HEK293 (cell line): ENCODE results near the gene NHEJ1.

Experiments
- CTCF ChIA-PET: fragments of 350-600 bp; formaldehyde crosslinking; extraction: SDS; loops from one replicate; lab custom pipeline; 2021; ENCODE audit warnings: antibody characterized with exemption; lab: Yijun Ruan, JAX
- POLR2A ChIA-PET: fragments of 300-600 bp; formaldehyde crosslinking; extraction: SDS; loops from one replicate; lab custom pipeline; 2020; ENCODE audit warnings: antibody characterized with exemption, inconsistent platforms; lab: Yijun Ruan, JAX
- H3K27ac ChIP-seq: fragments of 200-500 bp; sonication (Bioruptor generic); 2 replicates; pipeline ENCODE4 v1.5.1; 2014; ENCODE audit warnings: low read depth, low read length, control low read depth, inconsistent platforms; ENCODE audit errors: extremely low read depth
- H3K36me3 ChIP-seq, 2 experiments: fragments of 200-500 bp in 1 of 2; sonication (Bioruptor generic) in 1 of 2; 1 replicate in 1 of 2; 2 replicates in 1 of 2; pipeline ENCODE4 v1.5.1; 2014 to 2017; ENCODE audit warnings: inconsistent platforms in 2 of 2, low read length in 2 of 2; ENCODE audit not compliant: control insufficient read depth in 2 of 2, insufficient read depth in 1 of 2
- H3K4me1 ChIP-seq: fragments of 200-500 bp; sonication (Bioruptor generic); 2 replicates; pipeline ENCODE4 v1.5.1; 2014; ENCODE audit warnings: mild to moderate bottlenecking, low read length, inconsistent platforms; ENCODE audit not compliant: control insufficient read depth, insufficient read depth
- H3K4me3 ChIP-seq: 2 replicates; pipeline ENCODE4 v1.5.1; 2011; ENCODE audit warnings: low read depth, mild to moderate bottlenecking, control low read depth, low read length, moderate library complexity
- H3K9me3 ChIP-seq: fragments of 200-500 bp; sonication (Bioruptor generic); 2 replicates; pipeline ENCODE4 v1.5.1; 2014; ENCODE audit warnings: low read depth, low read length, inconsistent platforms; ENCODE audit not compliant: control insufficient read depth, insufficient read depth
- GLI2 ChIP-seq: fragments of 450-650 bp; formaldehyde crosslinking; IDR thresholded peaks from 2 replicates; pipeline ENCODE4; 2017; ENCODE audit warnings: missing biosample characterization, missing genetic modification characterization, low read depth, borderline replicate concordance
- GLI4 ChIP-seq: fragments of 450-650 bp; formaldehyde crosslinking; IDR thresholded peaks from 2 replicates; pipeline ENCODE4 v1.5.1; 2016; ENCODE audit warnings: missing biosample characterization, missing genetic modification characterization
- GLIS1 ChIP-seq: fragments of 450-650 bp; formaldehyde crosslinking; IDR thresholded peaks from 2 replicates; pipeline ENCODE4 v1.5.1; 2016; ENCODE audit warnings: missing biosample characterization, missing genetic modification characterization
- OVOL3 ChIP-seq: fragments of 450-650 bp; formaldehyde crosslinking; IDR thresholded peaks from 2 replicates; pipeline ENCODE4 v1.5.1; 2016; ENCODE audit warnings: missing biosample characterization, missing genetic modification characterization
- PRDM10 ChIP-seq: fragments of 450-650 bp; formaldehyde crosslinking; IDR thresholded peaks from 2 replicates; pipeline ENCODE4 v1.5.1; 2016; ENCODE audit warnings: missing biosample characterization, missing genetic modification characterization
- RBAK ChIP-seq: fragments of 450-650 bp; formaldehyde crosslinking; IDR thresholded peaks from 2 replicates; pipeline ENCODE4 v1.5.1; 2016; ENCODE audit warnings: missing biosample characterization, missing genetic modification characterization
- SCRT2 ChIP-seq: fragments of 450-650 bp; formaldehyde crosslinking; IDR thresholded peaks from 2 replicates; pipeline ENCODE4 v1.5.1; 2016; ENCODE audit warnings: missing biosample characterization, missing genetic modification characterization
- SETDB1 ChIP-seq: IDR thresholded peaks from one replicate; pipeline ENCODE4 v1.6.1; 2017; ENCODE audit warnings: mild to moderate bottlenecking, low read length, moderate library complexity, mixed read lengths; ENCODE audit not compliant: insufficient read length
- SP2 ChIP-seq: fragments of 450-650 bp; formaldehyde crosslinking; IDR thresholded peaks from 2 replicates; pipeline ENCODE4 v1.5.1; 2016; ENCODE audit warnings: missing biosample characterization, missing genetic modification characterization
- WT1 ChIP-seq: fragments of 450-650 bp; formaldehyde crosslinking; IDR thresholded peaks from 2 replicates; pipeline ENCODE4 v1.5.1; 2016; ENCODE audit warnings: missing biosample characterization, missing genetic modification characterization
- ZBTB1 ChIP-seq: fragments of 450-650 bp; formaldehyde crosslinking; IDR thresholded peaks from 2 replicates; pipeline ENCODE4 v1.5.1; 2016; ENCODE audit warnings: missing biosample characterization, missing genetic modification characterization
- ZBTB7A ChIP-seq: fragments of 450-650 bp; formaldehyde crosslinking; IDR thresholded peaks from 2 replicates; pipeline ENCODE4 v1.5.1; 2016; ENCODE audit warnings: low read depth, missing biosample characterization, missing genetic modification characterization
- ZNF155 ChIP-seq: fragments of 450-650 bp; formaldehyde crosslinking; IDR thresholded peaks from 2 replicates; pipeline ENCODE4 v1.5.1; 2016; ENCODE audit warnings: missing biosample characterization, missing genetic modification characterization
- ZNF16 ChIP-seq: fragments of 450-650 bp; formaldehyde crosslinking; IDR thresholded peaks from 2 replicates; pipeline ENCODE4 v1.5.1; 2016; ENCODE audit warnings: low read depth, missing biosample characterization, missing genetic modification characterization
- ZNF19 ChIP-seq: fragments of 450-650 bp; formaldehyde crosslinking; IDR thresholded peaks from 2 replicates; pipeline ENCODE4; 2016; ENCODE audit warnings: missing biosample characterization, missing genetic modification characterization, low read depth
- ZNF391 ChIP-seq: fragments of 450-650 bp; formaldehyde crosslinking; IDR thresholded peaks from 2 replicates; pipeline ENCODE4 v1.5.1; 2016; ENCODE audit warnings: low read depth, missing biosample characterization, missing genetic modification characterization, borderline replicate concordance
- ZNF776 ChIP-seq: fragments of 450-650 bp; formaldehyde crosslinking; IDR thresholded peaks from 2 replicates; pipeline ENCODE4 v1.5.0; 2017; ENCODE audit warnings: missing biosample characterization, missing genetic modification characterization, borderline replicate concordance
- ZNF777 ChIP-seq: fragments of 450-650 bp; formaldehyde crosslinking; IDR thresholded peaks from 2 replicates; pipeline ENCODE4 v1.5.1; 2017; ENCODE audit warnings: missing biosample characterization, missing genetic modification characterization, borderline replicate concordance
- ZSCAN23 ChIP-seq: fragments of 450-650 bp; formaldehyde crosslinking; IDR thresholded peaks from 2 replicates; pipeline ENCODE4 v1.5.1; 2016; ENCODE audit warnings: missing biosample characterization, missing genetic modification characterization
- TF ChIP-seq, protein P1 (sequence below): fragments of 450-650 bp; formaldehyde crosslinking; IDR thresholded peaks from 2 replicates; pipeline ENCODE4 v1.5.1; 2016; ENCODE audit warnings: missing biosample characterization, missing genetic modification characterization
- TF ChIP-seq, protein P2 (sequence below): fragments of 450-650 bp; formaldehyde crosslinking; conservative IDR thresholded peaks from 2 replicates; pipeline ENCODE4 v1.5.1; 2016; ENCODE audit warnings: low read depth, missing biosample characterization, missing genetic modification characterization

NHEJ1 gene

DNA sequence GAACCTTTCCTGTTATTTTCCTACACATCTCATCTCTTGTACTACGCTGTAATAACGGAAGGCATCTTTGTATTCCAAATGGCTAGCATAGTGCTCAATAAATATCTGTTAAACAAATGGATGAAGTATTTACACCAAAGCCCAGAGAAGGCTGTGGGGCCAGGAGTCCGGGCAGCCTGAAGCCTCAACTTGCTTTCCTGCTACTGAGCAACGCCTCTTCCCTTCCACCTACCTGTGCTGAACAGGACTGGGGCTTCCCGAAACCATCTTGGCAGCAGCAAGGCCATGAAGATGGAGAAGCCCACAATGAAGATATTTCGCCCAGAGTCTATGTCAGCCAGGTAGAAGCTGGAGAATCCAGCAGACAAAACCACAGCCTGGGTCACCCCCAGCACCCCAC, 2.5 kb upstream of the NHEJ1 start (continued):
- no peak for TF ChIP-seq ZNF16
- no peak for TF ChIP-seq GLI4 (tag by site-specific recombination)
- TF ChIP-seq ZNF776 (tag by site-specific recombination): no peak
- no peak for TF ChIP-seq SCRT2

DNA sequence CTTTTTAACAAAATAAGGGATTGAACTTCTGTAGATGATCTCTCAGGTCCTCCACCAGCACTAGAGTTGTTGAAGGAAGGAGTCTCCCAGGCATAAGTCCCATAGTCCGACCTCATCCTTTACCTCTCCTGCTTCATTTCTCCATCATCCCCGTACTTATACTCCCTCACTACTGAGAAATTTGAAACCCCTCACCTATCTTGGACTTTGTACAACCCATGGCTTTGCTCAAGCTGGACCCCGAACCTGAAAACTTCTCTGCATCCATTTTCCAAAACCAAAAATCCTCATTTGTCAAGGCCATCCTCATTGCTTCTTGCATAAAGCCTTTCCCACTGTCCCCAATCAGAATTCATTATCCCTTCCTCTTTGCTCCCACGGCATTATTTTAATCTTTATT, 482 bp upstream of the NHEJ1 start:
- Histone ChIP-seq H3K27ac (no peak overlapping the region), H3K4me1 (peaks cover 5% of the 10 kb centered on the region; the same call in 1 of the 2 replicates), H3K4me3 (peak overlapping the region; percentile 83), H3K36me3 (peaks cover 0 to 21% of the 10 kb centered on the region in 2 experiments), H3K9me3 (no peaks in the 10 kb centered on the region)
- POLR2A ChIA-PET: no interaction called here
- CTCF ChIA-PET: interaction anchor here (0.6 to 6.4 kb wide), 3 partner anchors 10 to 231 kb away, joined by 6 to 71 read pairs (median 32); partner anchors contain the start of gene SLC23A3
- TF ChIP-seq ZBTB1 (tag by site-specific recombination): no peak

GRCh38 chr2:219159771-219160185, 837 bp downstream of the NHEJ1 start:
- no peak for TF ChIP-seq WT1 (tag by site-specific recombination)
- TF ChIP-seq ZNF777: no peak
- no peak for TF ChIP-seq PRDM10 (tag by site-specific recombination)
- TF ChIP-seq RBAK (tag by site-specific recombination): no peak
- TF ChIP-seq OVOL3 (tag by site-specific recombination): no peak
- no peak for TF ChIP-seq GLIS1 (tag by site-specific recombination)
- no peak for TF ChIP-seq ZNF391 (tag by site-specific recombination)
- no peak for TF ChIP-seq ZNF19
- TF ChIP-seq ZBTB7A (tag by site-specific recombination): no peak
- peaks cover 5% of the 10 kb centered on the region; the same call in 1 of the 2 replicates for H3K4me1 ChIP-seq
- POLR2A ChIA-PET: interaction anchor here (0.7 to 1.4 kb wide), 2 partner anchors 17 to 46 kb away, joined by 3 to 5 read pairs; partner anchors contain the start of gene CNPPD1
- CTCF ChIA-PET: interaction anchor here (0.6 to 9.1 kb wide), 51 partner anchors 10 to 833 kb away, joined by 3 to 123 read pairs (median 5); partner anchors contain the start of genes CFAP65, CNPPD1, DNAJB2 and RESP18
- no peaks in the 10 kb centered on the region for H3K9me3 ChIP-seq
- H3K4me3 ChIP-seq: peak overlapping the region; percentile 26
- H3K27ac ChIP-seq: 0 out of 2 replicates have a peak overlapping the region, but pooled peaks have one; percentile 97
- H3K36me3 ChIP-seq: peaks cover 3 to 21% of the 10 kb centered on the region in 2 experiments

GRCh38 chr2:219158586-219158985, 2.0 kb downstream of the NHEJ1 start:
- ChIA-PET CTCF (interaction anchor here (0.6 to 9.1 kb wide), 32 partner anchors 8 to 1859 kb away, joined by 3 to 123 read pairs (median 9); partner anchors contain the start of genes CNPPD1 and SLC23A3), POLR2A (no interaction called here)
- Histone ChIP-seq H3K4me3 (no peak overlapping the region), H3K27ac (no peak overlapping the region), H3K4me1 (peaks cover 5% of the 10 kb centered on the region; the same call in 1 of the 2 replicates), H3K36me3 (peaks cover 3 to 25% of the 10 kb centered on the region in 2 experiments), H3K9me3 (no peaks in the 10 kb centered on the region)
- no peak for TF ChIP-seq ZSCAN23 (tag by site-specific recombination)
- TF ChIP-seq SETDB1: no peak
- TF ChIP-seq SP2: no peak
- TF ChIP-seq, protein P1, sequence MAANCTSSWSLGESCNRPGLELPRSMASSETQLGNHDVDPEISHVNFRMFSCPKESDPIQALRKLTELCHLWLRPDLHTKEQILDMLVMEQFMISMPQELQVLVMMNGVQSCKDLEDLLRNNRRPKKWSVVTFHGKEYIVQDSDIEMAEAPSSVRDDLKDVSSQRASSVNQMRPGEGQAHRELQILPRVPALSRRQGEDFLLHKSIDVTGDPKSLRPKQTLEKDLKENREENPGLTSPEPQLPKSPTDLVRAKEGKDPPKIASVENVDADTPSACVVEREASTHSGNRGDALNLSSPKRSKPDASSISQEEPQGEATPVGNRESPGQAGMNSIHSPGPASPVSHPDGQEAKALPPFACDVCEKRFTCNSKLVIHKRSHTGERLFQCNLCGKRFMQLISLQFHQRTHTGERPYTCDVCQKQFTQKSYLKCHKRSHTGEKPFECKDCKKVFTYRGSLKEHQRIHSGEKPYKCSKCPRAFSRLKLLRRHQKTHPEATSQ (tag by site-specific recombination): no peak
- TF ChIP-seq, protein P2, sequence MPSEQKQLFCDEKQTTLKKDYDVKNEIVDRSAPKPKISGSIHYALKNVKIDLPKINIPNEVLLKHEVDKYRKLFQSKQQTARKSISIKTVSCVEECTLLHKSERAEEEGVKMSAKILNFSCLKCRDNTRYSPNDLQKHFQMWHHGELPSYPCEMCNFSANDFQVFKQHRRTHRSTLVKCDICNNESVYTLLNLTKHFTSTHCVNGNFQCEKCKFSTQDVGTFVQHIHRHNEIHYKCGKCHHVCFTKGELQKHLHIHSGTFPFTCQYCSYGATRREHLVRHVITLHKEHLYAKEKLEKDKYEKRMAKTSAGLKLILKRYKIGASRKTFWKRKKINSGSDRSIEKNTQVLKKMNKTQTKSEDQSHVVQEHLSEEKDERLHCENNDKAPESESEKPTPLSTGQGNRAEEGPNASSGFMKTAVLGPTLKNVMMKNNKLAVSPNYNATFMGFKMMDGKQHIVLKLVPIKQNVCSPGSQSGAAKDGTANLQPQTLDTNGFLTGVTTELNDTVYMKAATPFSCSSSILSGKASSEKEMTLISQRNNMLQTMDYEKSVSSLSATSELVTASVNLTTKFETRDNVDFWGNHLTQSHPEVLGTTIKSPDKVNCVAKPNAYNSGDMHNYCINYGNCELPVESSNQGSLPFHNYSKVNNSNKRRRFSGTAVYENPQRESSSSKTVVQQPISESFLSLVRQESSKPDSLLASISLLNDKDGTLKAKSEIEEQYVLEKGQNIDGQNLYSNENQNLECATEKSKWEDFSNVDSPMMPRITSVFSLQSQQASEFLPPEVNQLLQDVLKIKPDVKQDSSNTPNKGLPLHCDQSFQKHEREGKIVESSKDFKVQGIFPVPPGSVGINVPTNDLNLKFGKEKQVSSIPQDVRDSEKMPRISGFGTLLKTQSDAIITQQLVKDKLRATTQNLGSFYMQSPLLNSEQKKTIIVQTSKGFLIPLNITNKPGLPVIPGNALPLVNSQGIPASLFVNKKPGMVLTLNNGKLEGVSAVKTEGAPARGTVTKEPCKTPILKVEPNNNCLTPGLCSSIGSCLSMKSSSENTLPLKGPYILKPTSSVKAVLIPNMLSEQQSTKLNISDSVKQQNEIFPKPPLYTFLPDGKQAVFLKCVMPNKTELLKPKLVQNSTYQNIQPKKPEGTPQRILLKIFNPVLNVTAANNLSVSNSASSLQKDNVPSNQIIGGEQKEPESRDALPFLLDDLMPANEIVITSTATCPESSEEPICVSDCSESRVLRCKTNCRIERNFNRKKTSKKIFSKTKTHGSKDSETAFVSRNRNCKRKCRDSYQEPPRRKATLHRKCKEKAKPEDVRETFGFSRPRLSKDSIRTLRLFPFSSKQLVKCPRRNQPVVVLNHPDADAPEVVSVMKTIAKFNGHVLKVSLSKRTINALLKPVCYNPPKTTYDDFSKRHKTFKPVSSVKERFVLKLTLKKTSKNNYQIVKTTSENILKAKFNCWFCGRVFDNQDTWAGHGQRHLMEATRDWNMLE: no peak
- TF ChIP-seq ZNF19: no peak
- TF ChIP-seq GLI2 (tag by site-specific recombination): no peak
- no peak for TF ChIP-seq ZNF155 (tag by site-specific recombination)
